A549 (cell line): ENCODE data around the gene KRT79.

Source experiments
- CHD4 ChIP-seq: fragments of 200-600 bp; sonication (generic); IDR thresholded peaks from 2 replicates; pipeline ENCODE4 v1.6.1; 2016; ENCODE audit warnings: antibody characterized with exemption, mild to moderate bottlenecking, borderline replicate concordance
- JUNB ChIP-seq: fragments of >200 bp; sonication (Bioruptor Twin); formaldehyde crosslinking; IDR thresholded peaks from 2 replicates; pipeline ENCODE4 v1.6.1; 2016
- SMC3 ChIP-seq: fragments of >200 bp; sonication (Bioruptor Twin); formaldehyde crosslinking; IDR thresholded peaks from 3 replicates; pipeline ENCODE4 v1.6.1; 2018; ENCODE audit warnings: inconsistent platforms
- ZFP36 ChIP-seq: fragments of 450-650 bp; IDR thresholded peaks from 2 replicates; pipeline ENCODE4 v1.6.1; 2014; ENCODE audit warnings: borderline replicate concordance; ENCODE audit not compliant: partially characterized antibody
- TF ChIP-seq, protein P1 (sequence below): fragments of >200 bp; sonication (Bioruptor Twin); formaldehyde crosslinking; IDR thresholded peaks from 3 replicates; pipeline ENCODE4 v1.5.1; 2016

DNA sequence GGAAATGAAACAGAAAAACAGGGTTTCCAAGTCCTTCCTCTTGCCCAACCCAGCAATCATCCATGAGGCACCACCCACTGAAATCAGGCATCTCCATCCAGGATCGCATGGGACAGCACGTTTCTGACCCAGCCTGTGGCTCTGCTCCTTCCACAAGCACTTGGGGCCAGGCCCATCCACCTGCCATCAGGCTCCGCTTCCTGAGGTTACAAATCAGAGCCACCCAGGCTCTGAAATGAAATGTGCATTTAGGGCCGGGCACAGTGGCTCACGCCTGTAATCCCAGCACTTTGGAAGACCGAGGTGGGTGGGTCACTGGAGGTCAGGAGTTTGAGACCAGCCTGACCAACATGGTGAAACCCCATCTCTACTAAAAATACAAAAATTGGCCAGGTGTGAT is 15.4 kb upstream of the KRT79 start:
- TF ChIP-seq ZFP36 (no peak), SMC3 (no peak), JUNB (no peak), CHD4 (no peak)
- TF ChIP-seq, protein P1, sequence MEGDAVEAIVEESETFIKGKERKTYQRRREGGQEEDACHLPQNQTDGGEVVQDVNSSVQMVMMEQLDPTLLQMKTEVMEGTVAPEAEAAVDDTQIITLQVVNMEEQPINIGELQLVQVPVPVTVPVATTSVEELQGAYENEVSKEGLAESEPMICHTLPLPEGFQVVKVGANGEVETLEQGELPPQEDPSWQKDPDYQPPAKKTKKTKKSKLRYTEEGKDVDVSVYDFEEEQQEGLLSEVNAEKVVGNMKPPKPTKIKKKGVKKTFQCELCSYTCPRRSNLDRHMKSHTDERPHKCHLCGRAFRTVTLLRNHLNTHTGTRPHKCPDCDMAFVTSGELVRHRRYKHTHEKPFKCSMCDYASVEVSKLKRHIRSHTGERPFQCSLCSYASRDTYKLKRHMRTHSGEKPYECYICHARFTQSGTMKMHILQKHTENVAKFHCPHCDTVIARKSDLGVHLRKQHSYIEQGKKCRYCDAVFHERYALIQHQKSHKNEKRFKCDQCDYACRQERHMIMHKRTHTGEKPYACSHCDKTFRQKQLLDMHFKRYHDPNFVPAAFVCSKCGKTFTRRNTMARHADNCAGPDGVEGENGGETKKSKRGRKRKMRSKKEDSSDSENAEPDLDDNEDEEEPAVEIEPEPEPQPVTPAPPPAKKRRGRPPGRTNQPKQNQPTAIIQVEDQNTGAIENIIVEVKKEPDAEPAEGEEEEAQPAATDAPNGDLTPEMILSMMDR: no peak
